GM12874 (cell line): Measurements from ENCODE around the gene SALL4.

Experiments used
- TF ChIP-seq, protein P1 (sequence below): IDR thresholded peaks from 2 replicates; pipeline ENCODE4 v1.5.1; 2011; ENCODE audit warnings: low read depth, mild to moderate bottlenecking, control low read depth, low read length, moderate library complexity; ENCODE audit not compliant: insufficient read depth

The SALL4 gene

DNA sequence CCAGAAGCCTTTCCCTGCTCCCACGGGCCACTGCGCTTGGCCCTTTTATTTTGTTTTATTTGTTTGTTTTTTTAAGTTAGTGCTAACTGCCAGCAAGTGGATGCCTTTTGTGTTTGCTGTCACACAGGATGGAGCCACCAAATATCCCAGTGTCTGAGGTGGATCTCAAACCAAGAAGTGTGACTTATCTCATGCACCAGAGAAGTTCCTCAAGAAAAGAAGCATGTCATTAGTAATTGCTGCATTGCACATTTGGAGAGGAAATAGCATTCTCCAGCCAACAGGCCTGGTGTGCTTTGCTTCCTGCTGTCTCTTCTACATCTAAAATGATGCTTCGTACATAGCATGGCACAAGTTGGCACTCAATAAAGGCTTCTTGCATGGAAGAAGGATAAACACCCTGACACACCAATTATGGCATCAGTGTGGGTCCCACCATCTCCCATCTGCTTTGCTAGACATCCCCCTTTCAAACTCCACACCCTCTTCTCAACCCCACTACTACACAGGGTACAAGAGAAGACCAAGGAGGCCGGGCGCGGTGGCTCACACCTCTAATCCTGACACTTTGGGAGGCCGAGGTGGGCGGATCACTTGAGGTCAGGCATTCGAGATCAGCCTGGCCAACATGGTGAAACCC is 32.2 kb downstream of the SALL4 start:
- TF ChIP-seq, protein P1, sequence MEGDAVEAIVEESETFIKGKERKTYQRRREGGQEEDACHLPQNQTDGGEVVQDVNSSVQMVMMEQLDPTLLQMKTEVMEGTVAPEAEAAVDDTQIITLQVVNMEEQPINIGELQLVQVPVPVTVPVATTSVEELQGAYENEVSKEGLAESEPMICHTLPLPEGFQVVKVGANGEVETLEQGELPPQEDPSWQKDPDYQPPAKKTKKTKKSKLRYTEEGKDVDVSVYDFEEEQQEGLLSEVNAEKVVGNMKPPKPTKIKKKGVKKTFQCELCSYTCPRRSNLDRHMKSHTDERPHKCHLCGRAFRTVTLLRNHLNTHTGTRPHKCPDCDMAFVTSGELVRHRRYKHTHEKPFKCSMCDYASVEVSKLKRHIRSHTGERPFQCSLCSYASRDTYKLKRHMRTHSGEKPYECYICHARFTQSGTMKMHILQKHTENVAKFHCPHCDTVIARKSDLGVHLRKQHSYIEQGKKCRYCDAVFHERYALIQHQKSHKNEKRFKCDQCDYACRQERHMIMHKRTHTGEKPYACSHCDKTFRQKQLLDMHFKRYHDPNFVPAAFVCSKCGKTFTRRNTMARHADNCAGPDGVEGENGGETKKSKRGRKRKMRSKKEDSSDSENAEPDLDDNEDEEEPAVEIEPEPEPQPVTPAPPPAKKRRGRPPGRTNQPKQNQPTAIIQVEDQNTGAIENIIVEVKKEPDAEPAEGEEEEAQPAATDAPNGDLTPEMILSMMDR: no peak

DNA sequence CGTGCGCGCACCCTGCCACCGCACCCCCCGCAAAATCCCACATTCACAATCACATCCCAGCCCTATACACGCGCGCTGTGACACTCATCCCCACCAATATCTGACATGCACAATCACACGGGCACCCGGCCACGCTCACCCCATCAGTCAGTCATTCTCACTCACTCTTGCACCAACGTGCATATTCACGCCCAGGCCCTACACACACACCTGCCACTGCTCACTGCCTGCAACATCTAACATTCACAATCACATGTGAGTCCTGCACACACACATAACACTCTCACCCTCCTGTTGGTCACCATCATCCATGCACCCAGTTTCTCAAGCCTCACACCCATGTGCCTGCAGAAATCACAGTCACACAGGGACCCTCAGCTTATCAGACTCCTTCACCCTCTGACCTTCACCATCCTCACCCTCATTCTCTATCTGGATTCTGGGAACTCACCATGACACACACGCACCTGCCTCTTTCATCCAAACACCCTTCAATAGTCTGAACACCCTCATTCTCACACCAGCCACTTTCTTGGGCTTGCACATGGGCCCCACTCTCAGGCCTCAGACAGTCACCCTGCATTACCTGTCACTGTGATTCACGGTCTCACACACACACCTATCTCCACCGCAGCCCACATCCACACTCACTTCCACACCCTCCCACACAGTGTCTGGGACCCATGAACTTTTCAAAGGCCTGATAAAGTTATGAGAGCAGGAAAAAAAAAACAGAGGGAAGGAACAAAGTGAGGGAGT is 33.4 kb downstream of the SALL4 start:
- TF ChIP-seq, protein P1: no peak

DNA sequence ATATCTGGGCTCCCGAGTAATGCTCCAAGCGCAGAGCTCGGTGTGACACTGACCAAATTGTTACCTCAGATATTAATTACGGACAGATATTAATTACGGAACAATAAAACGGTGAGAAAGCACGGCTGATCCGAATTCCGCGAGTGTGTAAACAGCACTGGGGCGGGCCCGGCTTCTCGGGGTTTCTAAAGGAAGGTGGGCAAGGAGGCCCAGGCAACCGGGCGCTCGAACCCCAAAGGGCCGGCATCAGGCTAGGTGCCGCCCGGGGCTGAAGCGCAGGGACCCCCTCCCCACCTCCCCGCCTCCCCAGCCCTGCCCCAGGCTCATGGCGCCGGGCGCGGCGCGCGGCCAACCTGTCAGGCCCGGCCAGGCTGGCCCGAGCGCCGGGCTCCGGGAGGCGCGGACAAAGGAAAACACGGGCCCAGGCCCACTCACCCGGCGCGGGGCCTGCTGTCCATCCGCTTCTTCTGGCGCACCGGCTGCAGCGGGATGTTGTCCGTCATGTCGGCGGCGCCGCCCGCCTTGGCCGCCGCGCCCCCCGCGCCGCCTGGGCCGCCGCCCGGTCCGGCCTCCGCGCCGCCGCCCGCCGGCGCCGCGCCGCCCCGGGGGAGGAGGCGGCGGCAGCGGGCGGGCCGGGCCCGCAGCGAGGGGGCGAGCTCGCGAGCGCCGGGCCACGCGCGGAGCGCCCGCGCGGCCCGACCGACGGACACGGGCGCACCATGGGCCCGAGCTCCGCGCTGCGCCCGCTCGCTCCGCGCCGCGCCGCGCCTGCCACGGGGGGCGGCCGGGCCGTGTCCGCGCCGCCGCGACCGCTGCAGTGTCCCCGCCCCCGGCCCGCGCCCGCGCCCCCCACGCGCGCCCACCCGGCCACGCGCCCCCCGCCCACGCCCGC is 34.2 kb downstream of the SALL4 start, which contains the start of gene ATP9A:
TSS of gene ATP9A (minus strand) at position 524 of the 892 bp plus-strand sequence. CDS start at position 503, 21 bp downstream.
- TF ChIP-seq, protein P1: no peak

DNA sequence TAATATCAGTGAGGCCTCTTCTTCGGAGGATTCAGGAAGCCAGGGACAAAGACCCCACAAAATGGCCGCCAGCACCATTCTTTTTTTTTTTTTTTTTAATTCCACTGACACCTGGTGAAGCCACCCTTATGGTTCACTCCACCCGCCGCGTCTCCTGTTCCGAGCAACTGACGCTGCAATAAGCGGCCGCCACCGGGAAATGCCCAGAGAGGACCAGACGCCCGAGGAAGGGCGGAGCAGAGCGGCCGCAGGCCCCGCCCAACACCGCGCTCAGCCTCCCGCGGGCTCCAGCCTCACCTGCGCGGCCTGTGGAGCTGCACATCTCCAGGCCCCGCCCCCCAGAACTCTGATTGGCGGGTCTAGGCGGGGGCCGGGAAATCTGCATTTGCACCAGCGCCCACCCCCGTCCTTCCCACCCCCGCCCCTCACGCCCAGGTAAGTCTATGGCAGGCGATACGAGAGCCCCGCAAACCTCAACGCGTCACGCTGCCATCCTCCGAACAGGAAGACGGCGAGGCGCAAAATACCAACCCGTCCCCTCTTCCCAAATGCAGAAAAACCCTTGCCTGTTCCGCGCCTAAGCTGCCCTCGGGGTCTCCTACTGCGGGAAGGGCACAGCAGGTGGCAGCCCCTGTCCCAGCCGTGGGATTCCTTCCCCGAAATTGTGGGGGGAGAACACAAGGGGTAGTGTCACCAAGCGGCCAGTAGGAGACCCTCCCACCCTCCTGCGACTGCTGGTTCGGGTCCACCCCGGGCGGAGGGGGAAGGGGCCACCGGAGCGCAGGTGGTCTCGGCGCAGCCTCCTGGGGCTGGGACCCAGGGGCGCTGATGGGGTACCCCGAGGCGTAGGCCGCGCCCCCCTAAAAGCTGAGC is 35.1 kb downstream of the SALL4 start:
- TF ChIP-seq, protein P1: peak; percentile 36; the same call in 1 of the 2 replicates

DNA sequence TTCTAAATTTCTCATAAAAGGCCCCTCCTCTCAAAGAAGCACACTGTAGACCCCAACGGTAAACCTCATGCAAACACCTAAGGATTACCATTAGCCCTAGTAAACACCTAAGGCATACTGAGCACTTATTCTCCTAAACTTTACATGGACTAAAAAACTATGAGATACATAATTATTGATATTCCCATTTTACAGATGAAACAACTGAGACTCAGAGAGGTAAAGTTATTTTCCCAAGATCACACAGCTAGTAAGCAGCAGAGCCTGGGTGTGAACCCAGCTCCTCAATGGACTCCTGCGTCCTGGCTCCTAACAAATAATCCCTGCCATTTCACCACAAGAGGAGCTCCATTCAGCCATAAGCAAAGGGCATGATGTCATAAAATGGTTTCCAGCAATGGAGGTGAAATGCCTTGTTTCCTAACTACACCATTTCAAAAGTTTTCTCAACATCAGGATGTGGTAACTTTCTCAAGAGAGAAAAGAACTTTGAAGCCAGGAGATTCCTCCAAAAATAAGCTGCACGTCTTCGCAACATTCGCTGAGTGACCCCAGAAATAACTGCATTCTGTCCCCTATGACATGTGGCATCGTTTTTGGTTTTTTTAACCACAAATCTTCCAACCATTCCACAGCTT is 38.2 kb downstream of the SALL4 start:
- TF ChIP-seq, protein P1: no peak

DNA sequence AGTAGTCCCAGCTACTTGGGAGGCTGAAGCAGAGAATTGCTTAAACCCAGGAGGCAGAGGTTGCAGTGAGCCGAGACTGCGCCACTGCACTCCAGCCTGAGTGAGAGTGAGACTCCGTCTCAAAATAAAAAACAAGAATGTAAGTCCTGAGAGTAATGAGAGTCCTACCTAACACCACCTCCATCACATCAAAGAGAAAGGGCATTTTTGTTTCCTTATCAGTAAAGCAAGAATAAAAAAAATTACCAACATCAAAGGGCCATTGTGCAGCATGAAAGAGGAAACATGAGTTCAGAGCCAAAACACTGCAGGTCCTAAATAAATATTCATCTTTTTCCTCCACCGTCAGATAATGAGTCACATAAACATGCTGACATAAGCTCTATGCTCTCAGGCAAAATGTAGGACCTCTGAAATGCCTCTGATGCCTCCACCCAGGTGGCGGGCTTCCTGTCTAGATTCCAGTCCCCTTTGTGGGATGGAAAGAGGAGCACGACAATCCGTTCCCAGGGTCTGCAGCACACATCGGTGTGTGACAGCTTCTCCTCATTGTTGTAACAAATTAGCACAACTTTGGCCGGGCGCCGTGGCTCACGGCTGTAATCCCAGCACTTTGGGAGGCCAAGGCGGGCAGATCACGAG is 41.3 kb downstream of the SALL4 start:
- TF ChIP-seq, protein P1: no peak
